Measurements from ENCODE around the gene ZER1.
A peak's percentile ranks its signal among the peaks of the same experiment; 100 is the strongest.
"Not testable (repeated sequence)": the region's sequence is repeated elsewhere in the genome, so short reads cannot be mapped to it uniquely, and the experiment has no call there.

ZER1 gene

DNA sequence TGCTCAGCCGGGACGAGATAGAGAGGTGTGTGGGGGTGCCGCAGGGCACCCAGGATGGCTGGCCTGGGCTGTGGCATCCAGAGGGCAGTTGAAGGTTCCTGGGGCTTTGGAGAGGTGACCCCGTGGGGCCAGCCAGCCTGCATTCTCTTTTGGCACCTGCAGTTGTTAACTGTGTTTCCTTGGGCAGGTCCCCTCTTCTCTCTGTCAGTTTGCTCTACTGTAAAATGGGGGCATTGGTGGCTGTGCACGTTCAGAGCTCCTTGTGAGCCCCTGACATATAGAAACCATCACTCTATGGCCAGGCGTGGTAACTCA lies 56.3 kb downstream of the ZER1 start:
- DNase-seq (ENCODE audit: low spot score): no peak

DNA sequence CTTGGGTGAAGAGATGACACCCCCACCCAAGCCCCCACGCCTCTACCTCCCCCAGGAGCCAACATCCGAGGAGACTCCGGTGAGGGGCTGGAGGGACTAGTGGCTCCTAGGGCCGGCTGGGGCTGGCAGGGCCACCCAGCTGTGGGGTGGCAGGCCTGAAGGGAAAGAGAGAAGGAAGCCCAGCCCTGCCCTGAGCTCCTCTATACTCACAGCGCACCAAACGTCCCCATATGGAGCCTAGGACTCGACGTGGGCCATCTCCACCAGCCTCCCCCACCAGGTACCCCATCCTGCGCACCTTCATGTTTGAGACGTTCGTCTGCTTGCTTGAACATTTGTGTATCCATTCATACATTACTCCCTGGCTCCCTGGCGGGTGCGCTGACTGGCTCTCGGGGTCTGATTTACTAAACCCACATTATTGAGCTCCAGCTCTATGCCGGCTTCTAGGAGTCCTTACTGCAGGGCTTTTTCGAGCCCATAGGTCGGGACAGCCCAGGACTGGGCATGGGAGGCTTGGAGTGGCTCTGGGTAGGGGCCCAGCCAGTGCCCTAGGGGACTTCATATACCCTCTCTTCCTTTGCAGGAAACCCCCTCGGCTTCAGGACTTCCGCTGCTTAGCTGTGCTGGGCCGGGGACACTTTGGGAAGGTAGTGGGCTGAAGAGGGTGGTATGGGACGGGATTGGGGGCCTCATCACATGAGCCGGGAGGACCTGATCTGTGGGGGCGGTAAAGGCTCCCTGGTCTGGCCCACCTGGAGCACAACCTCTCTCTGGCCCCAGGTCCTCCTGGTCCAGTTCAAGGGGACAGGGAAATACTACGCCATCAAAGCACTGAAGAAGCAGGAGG lies 56.9 kb downstream of the ZER1 start:
- DNase-seq (ENCODE audit: low spot score): no peak

DNA sequence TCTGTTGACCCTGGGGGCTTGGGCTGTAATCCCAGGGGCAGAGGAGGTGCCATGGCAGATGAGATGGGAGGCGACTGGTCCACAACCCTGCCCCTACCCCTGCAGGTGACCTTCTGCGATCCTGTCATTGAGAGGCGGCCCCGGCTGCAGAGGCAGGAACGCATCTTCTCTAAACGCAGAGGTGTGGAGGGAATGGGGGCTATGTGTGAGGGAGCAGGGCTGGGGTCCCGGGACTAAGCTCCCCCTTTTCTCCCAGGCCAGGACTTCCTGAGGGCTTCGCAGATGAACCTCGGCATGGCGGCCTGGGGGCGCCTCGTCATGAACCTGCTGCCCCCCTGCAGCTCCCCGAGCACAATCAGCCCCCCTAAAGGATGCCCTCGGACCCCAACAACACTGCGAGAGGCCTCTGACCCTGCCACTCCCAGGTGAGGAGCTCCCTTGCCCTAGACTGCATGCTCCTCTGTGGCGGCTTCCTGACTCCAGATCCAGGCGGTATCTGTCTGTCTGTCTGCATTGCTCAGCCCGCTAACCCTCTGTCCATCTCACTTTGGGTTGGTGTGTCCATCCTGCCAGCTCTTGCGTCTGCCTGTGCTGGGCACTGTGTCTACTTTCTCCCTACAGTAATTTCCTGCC lies 57.7 kb downstream of the ZER1 start:
- DNase-seq (ENCODE audit: low spot score): no peak

DNA sequence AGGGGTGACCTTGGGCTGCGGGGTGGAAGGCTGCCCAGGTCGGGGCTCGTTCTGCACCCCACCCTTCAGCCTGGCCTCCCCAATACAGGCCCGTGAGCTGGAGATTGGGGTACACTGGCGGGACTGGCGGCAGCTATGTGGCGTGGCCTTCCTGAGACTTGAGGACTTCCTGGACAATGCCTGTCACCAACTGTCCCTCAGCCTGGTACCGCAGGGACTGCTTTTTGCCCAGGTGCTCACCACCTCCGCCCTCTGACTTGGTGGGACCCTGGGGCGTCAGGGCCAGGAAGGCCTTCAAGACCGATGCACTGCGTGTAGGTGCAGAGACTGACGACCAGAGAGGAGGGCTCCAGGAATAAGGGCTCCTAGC lies 58.3 kb downstream of the ZER1 start:
- no peak for DNase-seq (ENCODE audit: low spot score)

DNA sequence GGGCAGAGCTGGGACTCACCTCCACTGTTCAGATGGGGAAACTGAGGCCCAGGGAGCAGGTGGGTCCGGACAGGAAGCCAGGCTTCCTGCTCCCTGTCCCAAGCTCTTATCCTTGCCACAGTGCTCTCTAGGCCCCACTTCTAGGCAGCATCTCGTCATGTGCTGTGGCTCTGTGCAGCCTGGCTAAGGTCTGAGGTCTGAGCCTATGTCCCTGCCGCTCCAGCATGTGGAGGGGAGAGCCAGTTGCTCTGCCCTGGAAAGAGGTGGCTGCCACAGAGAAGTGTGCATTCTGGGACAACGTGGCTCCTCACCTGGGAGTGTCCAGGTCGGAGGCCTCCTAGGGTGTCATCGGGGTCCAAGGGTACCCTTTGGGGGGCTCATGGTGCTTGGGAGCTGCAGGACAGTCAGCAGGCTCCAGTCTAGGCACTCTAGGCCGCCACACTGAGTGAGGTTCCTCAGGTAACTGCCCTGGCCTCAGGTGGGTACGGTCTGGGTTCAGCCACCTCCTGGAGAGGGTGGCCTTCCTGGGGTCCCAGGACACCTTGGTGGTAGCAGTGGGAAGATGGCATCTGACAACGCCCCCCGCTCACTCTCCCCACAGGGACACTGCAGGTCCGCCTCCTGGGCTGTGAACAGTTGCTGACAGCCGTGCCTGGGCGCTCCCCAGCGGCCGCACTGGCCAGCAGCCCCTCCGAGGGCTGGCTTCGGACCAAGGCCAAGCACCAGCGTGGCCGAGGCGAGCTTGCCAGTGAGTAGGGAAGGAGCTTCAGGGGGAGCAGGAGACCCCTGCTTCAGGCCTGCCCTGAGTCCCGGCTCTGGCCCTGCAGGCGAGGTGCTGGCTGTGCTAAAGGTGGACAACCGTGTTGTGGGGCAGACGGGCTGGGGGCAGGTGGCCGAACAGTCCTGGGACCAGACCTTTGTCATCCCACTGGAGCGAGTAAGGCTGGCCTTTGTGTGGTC lies 59.0 kb downstream of the ZER1 start:
- DNase-seq (ENCODE audit: low spot score): no peak

DNA sequence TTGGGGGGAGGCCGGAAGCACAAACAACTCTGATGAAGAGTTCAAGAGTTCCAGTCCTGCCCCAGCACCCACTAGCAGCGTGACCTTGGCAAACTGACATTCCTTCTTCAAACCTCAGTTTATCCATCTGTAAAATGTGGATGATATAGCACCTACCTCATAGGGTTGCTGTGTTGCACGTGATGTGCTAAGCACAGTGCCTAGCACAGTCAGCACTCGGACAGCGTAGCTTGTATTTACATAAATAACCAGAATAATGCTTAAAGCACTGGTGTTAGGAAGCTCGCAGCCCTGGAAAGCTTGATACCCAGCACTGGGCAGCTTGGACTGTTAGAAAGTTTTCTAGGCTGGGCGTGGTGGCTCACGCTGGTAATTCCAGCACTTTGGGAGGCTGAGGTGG lies 64.3 kb downstream of the ZER1 start:
- no peak for DNase-seq (ENCODE audit: low spot score)

DNA sequence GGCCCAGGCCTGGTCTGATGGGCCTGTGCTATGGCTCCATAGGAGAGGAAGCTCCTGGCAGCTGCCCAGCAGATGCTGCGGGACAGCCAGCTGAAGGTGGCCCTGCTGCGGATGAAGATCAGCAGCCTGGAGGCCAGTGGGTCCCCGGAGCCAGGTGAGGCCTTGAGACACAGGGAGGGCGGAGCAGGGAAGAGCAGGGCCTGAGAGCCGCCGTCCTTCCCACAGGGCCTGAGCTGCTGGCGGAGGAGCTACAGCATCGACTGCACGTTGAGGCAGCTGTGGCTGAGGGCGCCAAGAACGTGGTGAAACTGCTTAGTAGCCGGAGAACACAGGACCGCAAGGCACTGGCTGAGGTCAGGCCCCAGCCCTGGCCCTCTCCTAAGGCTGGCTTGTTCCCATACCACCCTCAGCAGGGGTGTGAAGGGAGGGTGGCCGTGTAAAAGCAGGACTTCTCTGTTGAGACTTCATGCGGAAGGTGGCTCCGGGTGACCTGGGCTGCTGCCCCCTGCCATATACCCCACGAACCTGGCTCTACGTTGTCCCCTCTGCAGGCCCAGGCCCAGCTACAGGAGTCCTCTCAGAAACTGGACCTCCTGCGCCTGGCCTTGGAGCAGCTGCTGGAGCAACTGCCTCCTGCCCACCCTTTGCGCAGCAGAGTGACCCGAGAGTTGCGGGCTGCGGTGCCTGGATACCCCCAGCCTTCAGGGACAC lies 64.9 kb downstream of the ZER1 start:
- DNase-seq (ENCODE audit: low spot score): no peak

DNA sequence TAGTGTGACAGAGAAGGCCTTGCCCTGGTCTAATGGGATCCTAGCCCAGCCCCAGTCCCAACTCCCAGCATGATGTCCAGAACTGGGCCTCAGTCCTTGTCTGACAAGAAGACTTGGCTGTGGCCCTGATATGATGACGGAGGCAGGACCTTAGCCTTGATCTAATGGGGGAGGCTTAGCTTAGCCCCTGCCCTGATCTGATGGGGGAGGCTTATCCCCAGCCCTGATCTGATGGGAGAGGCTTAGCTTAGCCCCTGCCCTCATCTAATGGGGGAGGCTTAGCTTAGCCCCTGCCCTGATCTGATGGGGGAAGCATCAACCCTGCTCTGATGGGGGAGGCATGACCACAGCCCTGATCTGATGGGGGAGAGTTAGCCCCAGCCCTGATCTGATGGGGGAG lies 65.7 kb downstream of the ZER1 start:
- no peak for DNase-seq (ENCODE audit: low spot score)

DNA sequence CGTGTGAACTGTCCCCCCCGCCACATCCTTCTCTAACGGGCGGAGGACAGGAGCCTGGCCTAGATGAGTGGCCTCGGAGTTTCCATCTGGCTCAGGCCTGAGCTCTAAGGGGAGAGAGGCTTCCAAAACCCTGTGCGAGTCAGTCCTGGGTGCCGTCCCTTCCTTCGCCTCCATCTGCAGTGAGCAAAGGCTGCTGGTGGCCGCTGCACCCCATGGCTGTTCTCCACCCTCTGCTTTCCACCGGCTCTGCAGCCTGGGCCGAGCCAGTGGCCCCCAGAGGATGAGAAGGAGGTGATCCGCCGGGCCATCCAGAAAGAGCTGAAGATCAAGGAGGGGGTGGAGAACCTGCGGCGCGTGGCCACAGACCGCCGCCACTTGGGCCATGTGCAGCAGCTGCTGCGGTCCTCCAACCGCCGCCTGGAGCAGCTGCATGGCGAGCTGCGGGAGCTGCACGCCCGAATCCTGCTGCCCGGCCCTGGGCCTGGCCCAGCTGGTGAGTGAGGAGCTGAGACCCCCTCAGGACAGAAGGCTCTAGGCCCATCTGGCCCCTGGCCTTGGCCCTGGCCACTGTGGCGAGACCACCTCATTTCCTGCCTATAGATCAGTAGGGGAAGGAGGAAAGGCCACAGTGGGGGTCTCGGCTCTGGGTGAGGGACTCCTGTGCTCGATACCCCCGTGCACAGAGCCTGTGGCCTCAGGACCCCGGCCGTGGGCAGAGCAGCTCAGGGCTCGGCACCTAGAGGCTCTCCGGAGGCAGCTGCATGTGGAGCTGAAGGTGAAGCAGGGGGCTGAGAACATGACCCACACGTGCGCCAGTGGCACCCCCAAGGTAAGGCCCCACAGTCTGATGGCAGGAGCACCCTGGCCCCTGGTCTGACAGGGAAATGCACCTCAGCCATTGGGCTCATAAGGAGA lies 66.4 kb downstream of the ZER1 start:
- DNase-seq (ENCODE audit: low spot score): no peak

DNA sequence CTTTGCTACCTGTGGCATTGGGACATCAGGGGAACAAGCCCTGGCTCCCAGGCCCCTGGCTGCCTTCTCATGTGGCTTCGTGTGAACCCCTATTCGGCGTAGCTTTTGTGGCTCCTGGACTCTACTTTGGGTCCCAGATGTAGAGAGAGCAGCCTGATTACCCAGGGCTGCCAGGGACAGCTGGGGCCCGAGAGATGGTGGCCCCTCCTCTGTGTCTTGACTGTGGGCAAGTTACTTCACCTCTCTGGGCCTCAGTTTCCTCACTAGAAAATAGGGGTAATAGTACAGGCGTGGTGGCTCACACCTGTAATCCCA lies 67.4 kb downstream of the ZER1 start:
- DNase-seq (ENCODE audit: low spot score): no peak

DNA sequence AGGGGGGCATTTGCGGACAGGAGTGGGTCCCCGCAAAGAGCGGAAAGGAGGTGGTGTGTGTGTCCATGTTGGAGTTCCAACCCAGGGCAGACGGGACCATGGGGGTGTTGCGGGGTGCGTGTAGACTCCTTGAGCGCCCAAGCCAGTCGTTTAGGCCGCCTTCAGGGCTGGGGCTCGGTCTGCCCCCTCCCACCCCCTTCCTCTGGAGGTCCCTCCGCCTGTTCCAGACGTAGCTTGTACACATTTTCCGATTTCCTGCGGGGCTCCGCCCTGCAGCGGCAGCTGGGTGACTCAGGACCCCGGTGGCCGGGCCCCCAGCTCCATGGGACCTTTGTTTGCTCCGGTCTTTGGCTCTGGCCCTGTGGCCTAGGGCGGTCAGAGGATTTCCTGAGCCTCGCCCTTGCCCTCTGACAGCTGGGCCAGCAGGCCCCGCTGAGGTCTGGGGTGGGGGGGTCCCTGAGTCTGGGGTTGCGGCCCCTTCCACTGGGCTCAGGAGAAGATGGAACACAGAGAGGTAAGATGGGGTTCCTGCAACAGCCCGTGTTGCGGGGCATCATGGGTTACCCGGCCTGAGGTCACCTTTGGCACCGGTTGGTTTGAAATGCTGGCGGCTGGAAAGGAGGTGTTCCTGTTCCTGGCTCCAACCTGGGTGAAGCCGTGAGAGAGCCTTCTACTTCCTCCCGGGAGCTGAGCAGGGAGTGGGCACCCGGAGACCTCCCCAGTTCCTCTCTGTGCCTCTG lies 67.9 kb downstream of the ZER1 start:
- DNase-seq (ENCODE audit: low spot score): no peak

DNA sequence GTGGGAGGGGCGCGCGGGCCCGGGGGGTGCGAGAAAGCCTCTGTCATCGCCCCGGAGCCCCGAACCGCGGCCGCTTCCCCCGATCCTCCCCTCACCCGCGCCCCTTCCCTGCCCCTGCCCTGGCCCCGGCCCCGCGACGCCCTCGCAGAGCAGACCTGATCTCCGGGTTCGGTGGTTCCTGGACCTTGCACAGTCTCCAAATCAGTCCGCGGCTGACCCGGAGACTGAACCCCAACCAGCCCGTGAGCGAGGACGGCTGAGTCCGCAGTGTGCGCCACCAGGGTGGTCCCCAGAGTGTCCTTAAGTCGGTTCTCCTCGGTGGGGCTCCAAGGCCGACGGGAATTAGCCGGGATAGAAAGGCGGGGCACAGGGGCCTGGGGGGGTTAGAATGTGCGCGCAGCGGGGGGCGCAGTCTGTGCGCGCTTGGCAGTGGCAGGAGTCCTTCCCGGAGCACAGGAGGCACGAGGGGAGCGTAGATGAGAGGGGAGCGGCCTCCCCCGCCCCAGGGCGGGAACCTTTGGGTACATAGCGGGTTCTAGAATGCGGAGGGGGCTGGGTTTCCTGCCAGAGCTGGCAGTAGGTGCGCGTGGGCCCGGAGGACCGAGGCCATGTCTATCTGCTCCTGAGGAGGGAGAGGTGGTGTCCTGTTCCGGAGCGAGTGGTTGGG lies 68.6 kb downstream of the ZER1 start:
- no peak for DNase-seq (ENCODE audit: low spot score)

DNA sequence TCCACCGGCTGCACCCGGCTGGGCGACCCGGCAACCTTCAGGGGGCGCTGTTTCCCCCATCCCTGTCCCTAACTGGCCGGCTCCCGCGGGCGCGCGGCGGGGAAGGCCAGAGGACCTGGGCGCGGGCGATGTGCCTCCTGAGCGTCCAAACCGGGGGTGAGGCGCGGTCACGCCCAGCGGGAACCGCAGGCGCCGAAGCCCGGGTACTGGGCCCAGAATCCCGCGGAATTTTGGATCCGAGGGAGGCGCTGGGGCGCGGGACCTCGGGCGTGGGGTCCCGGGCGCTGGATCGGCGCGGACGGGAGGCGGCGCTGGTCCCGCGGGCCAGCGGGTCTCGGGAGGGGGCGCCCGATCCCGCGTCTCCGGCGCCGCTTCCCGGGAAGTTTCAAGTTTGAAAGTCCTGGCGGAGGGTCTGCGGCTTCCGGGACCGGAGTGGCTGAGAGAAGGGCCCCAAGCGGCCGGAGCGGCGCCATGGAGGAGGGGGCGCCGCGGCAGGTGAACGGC lies 69.2 kb downstream of the ZER1 start, which contains the start of gene PKN3:
Gene PKN3, plus strand, starts transcription at position 59 of the 504 bp plus-strand sequence. Its CDS starts 413 bp downstream, at position 472.
- DNase-seq (ENCODE audit: low spot score): peak; percentile 93

DNA sequence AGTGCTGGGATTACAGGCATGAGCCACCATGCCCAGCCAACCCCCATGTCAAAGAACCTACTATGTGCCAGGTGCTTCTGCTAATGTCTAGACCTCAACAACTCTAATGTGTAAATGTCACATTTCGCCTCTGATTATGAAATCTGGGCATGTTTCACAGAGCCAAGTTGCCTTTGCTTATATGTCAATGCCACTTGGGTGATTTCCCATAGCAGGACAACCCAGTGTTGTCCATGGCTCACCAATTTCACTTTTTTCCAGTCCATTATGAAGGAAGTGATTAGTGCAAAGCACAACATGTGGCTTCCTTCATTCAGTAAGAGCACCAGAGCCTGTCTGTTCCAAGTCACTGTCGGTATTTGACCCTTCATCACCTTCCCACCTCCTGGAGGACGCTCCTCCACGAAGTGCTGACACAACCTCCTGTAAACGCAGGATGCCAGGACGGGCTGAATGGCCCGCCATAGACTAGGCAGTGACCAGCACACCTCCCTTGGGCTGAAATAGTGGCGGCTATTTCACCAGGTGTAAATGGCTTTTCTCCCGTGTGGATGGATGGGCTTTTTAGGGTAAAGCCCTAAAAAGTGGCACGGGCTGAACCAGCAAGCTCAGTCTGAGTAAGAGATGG lies 70.4 kb downstream of the ZER1 start:
- DNase-seq (ENCODE audit: low spot score): no peak

DNA sequence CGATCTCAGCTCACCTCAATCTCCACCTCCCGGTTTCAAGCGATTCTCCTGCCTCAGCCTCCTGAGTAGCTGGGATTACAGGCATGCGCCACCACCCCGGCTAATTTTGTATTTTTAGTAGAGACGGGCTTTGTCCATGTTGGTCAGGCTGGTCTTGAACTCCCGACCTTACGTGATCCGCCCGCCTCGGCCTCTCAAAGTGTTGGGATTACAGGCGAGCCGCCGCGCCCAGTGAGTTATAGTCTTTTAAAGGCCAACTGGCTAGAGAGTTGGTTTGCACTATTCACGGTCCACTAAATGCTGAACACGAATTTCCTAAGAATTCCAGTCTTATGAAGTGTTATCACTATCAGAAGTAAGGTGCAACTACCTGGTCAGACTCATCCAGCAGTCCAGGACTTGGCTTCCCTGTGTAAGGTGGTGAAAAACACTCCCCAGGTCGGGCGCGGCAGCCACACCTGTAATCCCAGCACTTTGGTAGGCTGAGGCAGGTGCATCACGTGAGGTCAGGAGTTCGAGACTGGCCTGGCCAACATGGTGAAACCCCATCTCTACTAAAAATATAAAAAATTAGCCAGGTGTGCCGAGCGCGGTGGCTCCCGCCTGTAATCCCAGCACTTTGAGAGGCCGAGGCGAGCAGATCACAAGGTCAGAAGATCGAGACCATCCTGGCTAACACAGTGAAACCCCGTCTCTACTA lies 72.5 kb downstream of the ZER1 start:
- DNase-seq (ENCODE audit: low spot score): not testable (repeated sequence)

DNA sequence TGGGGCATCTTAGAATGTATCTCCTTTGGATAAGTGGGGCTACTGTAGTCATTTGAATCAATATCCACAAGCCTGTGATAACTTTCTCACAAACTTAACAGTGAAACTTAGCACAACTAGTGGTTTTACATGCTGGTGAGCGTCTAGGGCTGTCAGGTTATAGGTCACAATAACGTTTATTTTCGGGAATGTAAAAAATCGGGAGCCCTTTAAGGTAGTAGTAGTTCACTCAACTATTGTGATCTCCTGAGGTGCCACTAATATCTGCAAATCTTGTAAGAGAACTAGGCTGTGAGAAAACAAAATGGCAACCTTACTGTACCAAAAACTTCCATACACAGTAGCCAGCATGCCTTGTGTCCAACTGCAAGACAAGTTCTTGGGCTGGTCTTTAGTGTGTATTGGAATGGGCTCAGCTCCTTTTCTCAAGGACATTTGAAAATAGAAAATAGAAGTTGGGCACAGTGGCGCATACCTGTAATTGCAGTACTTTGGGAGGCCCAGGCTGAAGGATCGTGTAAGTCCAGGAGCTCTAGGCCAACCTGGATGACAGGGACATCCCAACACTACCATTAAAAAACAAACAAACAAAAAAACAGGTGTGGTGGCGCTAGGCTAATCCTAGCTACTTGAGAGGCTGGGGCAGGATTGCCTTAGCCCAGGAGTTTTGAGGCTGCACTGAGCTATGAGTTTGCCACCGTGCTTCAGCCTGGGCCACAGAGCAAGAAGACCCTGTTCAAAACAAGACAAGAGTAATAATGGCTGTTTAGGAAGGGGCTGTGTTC lies 74.6 kb downstream of the ZER1 start:
- DNase-seq (ENCODE audit: low spot score): no peak

DNA sequence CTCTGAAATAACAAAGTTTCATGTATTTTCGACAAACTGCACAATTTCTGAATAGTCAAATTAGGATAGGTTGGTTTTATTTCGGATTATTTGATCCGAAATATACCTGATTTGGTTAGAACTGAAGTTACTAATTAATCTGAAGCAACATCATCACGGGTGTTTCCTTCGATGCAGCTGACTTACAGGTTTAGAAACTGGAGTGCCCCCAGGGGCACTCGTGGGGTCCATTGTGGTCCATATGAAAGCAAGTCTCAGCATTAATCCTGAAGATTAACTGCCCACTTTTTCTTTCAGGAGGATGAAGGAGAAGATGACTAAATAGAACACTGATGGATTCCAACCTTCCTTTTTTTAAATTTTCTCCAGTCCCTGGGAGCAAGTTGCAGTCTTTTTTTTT lies 77.4 kb downstream of the ZER1 start:
- DNase-seq (ENCODE audit: low spot score): no peak

DNA sequence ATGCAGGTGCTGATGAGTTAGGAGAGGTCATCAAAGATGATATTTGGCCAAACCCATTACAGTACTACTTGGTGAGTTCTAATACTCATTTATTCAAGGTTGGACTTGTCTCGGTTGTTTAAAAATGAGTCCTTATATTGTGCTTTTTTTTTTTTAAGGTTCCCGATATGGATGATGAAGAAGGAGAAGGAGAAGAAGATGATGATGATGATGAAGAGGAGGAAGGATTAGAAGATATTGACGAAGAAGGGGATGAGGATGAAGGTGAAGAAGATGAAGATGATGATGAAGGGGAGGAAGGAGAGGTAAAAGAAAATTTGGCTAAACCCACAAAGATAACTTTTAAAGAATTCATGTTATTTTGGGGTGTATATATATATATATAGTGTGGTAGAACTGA lies 78.0 kb downstream of the ZER1 start:
- not testable (repeated sequence) for DNase-seq (ENCODE audit: low spot score)
